Measurements from ENCODE around the gene CDK2.
"Not testable (repeated sequence)": the region's sequence is repeated elsewhere in the genome, so short reads cannot be mapped to it uniquely, and the experiment has no call there.

GRCh38 chr12:55981882-55982281 is 15.3 kb downstream of the CDK2 start:
- TF ChIP-seq SUZ12 (IDR thresholded peaks at IDR 0.05); FOXA1 (IDR thresholded peaks at IDR 0.05); ELF4 (IDR thresholded peaks at IDR 0.05); HDGF (IDR thresholded peaks at IDR 0.05; ENCODE audit: borderline replicate concordance); TARDBP (IDR thresholded peaks at IDR 0.05); FOXK2 (IDR thresholded peaks at IDR 0.05); PKNOX1 (IDR thresholded peaks at IDR 0.05); NFRKB (IDR thresholded peaks at IDR 0.05); BHLHE40 (IDR thresholded peaks at IDR 0.05; ENCODE audit: borderline replicate concordance); L3MBTL2 (conservative IDR thresholded peaks at IDR 0.05); FOXM1 (IDR thresholded peaks at IDR 0.05; ENCODE audit: borderline replicate concordance); ZNF384 (IDR thresholded peaks at IDR 0.05); SP1 (IDR thresholded peaks at IDR 0.05): not testable (repeated sequence)
